Testis (tissue), 3 donors: ENCODE measurements around the gene TIMD4. TPM values are rescaled to one million over a fixed set of nuclear protein-coding genes. Genes with fewer than 3 reads are reported as not detected.

ENCODE experiments used
- DNase-seq: peaks from one replicate; pipeline ENCODE4 v3.0.0-alpha.2; 2019
- H3K27ac ChIP-seq, 2 donors: fragments of 200-600 bp; sonication (generic); one replicate each; pipeline ENCODE4 v1.5.1; 2019
- H3K27me3 ChIP-seq: fragments of 200-600 bp; sonication (generic); one replicate; pipeline ENCODE4 v1.5.1; 2019
- H3K36me3 ChIP-seq: fragments of 200-600 bp; sonication (generic); one replicate; pipeline ENCODE4 v1.5.1; 2017; ENCODE audit warnings: low read depth; ENCODE audit errors: missing control alignments
- H3K4me1 ChIP-seq: fragments of 200-600 bp; sonication (generic); one replicate; pipeline ENCODE4 v1.5.1; 2019
- H3K4me3 ChIP-seq, 2 donors: fragments of 200-600 bp; sonication (generic); one replicate each; pipeline ENCODE4 v1.5.1; 2017 to 2019
- H3K9me3 ChIP-seq: fragments of 200-600 bp; sonication (generic); one replicate; pipeline ENCODE4 v1.5.1; 2017
- CTCF ChIP-seq, 3 experiments: fragments of 450-650 bp in 2 of 3; fragments of 200-600 bp in 1 of 3; sonication (generic) in 1 of 3; IDR thresholded peaks; one replicate each; pipeline ENCODE4 v1.5.1; 2016 to 2019; ENCODE audit warnings: antibody characterized with exemption in 3 of 3, mild to moderate bottlenecking in 2 of 3, moderate library complexity in 1 of 3
- POLR2A ChIP-seq: fragments of 450-650 bp; IDR thresholded peaks from one replicate; pipeline ENCODE4 v1.6.1; 2017; ENCODE audit warnings: antibody characterized with exemption, mild to moderate bottlenecking, moderate library complexity
- WGBS, 2 donors: methylation state at CpG; one replicate each; pipeline ENCODE4 v1.1.5; 2018; 5-methylcytosine and 5-hydroxymethylcytosine counted together
- intact Hi-C: fragments of 100-400 bp; cut with DNase I; formaldehyde crosslinking; loops from one replicate; pipeline ENCODE4 v1.15.1; 2023; ENCODE audit warnings: low total_unique reads
- polyA plus RNA-seq: library from polyadenylated mRNA; stranded (reverse); fragments of 350-450 nt; fragmentation: Illumina TruSeq; extraction: RNeasy Lipid Tissue Mini Kit (QIAGEN cat#74804); gene quantifications from one replicate; pipeline ENCODE4 v1.2.3, GENCODE V29; 2014; ENCODE audit warnings: low read depth, low replicate concordance; ENCODE audit not compliant: insufficient read depth
- total RNA-seq, 2 donors: library from RNA; depleted of rRNA; stranded (reverse); fragments of >200 nt; gene quantifications; one replicate each; pipeline ENCODE4 v1.2.3, GENCODE V29; 2016

TIMD4 gene
- total and polyA plus RNA-seq, 3 donors from 2014 or later, result 34.4 to 197 (median 78.0) TPM

- no peak for DNase-seq
- H3K4me1 ChIP-seq, result no peaks in the 10 kb centered on the region
- H3K4me3 ChIP-seq, result no peak overlapping the region
- intact Hi-C loops, result no loop called here
- no peak for TF ChIP-seq POLR2A
- TF ChIP-seq CTCF (IDR thresholded peaks at IDR 0.05), result no peak
- H3K27me3 ChIP-seq, result no peaks in the 10 kb centered on the region
- no peaks in the 10 kb centered on the region for H3K9me3 ChIP-seq
- no peak overlapping the region for H3K27ac ChIP-seq
- H3K36me3 ChIP-seq, result no peaks in the 10 kb centered on the region
Observed at GRCh38 chr5:156956321-156956720, 6.7 kb downstream of the TIMD4 start.

- H3K9me3 ChIP-seq, result no peaks in the 10 kb centered on the region
- no peak for TF ChIP-seq POLR2A
- no peak for TF ChIP-seq CTCF (IDR thresholded peaks at IDR 0.05)
- intact Hi-C loops, result no loop called here
- no peak for DNase-seq
- H3K27ac ChIP-seq, result no peak overlapping the region
- no peaks in the 10 kb centered on the region for H3K36me3 ChIP-seq
- WGBS, 2 donors, result 91 to 94% methylated on average over 13 of the region's 13 CpGs
- H3K4me3 ChIP-seq, result no peak overlapping the region
- no peaks in the 10 kb centered on the region for H3K27me3 ChIP-seq
- H3K4me1 ChIP-seq, result no peaks in the 10 kb centered on the region
Observed at GRCh38 chr5:156951359-156951758, 11.7 kb downstream of the TIMD4 start.

GRCh38 chr5:156950716-156951115 is 12.3 kb downstream of the TIMD4 start:
- TF ChIP-seq CTCF (IDR thresholded peaks at IDR 0.05) (no peak), POLR2A (no peak)
- no peak for DNase-seq
- Histone ChIP-seq H3K36me3 (no peaks in the 10 kb centered on the region), H3K4me1 (no peaks in the 10 kb centered on the region), H3K4me3 (no peak overlapping the region), H3K27ac (no peak overlapping the region), H3K27me3 (no peaks in the 10 kb centered on the region), H3K9me3 (no peaks in the 10 kb centered on the region)
- intact Hi-C loops, result no loop called here
- WGBS, 2 donors, result 80 to 81% methylated on average over 3 of the region's 3 CpGs

- H3K27ac ChIP-seq, result no peak overlapping the region
- intact Hi-C loops, result no loop called here
- TF ChIP-seq CTCF (IDR thresholded peaks at IDR 0.05), result no peak
- no peak for TF ChIP-seq POLR2A
- no peak overlapping the region for H3K4me3 ChIP-seq
- H3K9me3 ChIP-seq, result no peaks in the 10 kb centered on the region
- no peak for DNase-seq
- H3K27me3 ChIP-seq, result no peaks in the 10 kb centered on the region
- H3K36me3 ChIP-seq, result no peaks in the 10 kb centered on the region
- no peaks in the 10 kb centered on the region for H3K4me1 ChIP-seq
Observed at GRCh38 chr5:156949424-156949823, 13.6 kb downstream of the TIMD4 start.

GRCh38 chr5:156947925-156948324 is 15.1 kb downstream of the TIMD4 start:
- TF ChIP-seq CTCF (IDR thresholded peaks at IDR 0.05) (no peak), POLR2A (no peak)

More at GRCh38 chr5:156947925-156948324, 15.1 kb downstream of the TIMD4 start:
- Histone ChIP-seq H3K4me3 (no peak overlapping the region), H3K9me3 (no peaks in the 10 kb centered on the region), H3K27me3 (no peaks in the 10 kb centered on the region), H3K36me3 (no peaks in the 10 kb centered on the region), H3K4me1 (no peaks in the 10 kb centered on the region), H3K27ac (no peak overlapping the region)
- intact Hi-C loops, result no loop called here
- DNase-seq, result no peak
- 73 to 84% methylated on average over 3 of the region's 3 CpGs for WGBS, 2 donors
